ENCODE measurements around the gene FAM107B. TPM values are rescaled to one million over a fixed set of nuclear protein-coding genes. Genes with fewer than 3 reads are reported as not detected.
A peak's percentile ranks its signal among the peaks of the same experiment; 100 is the strongest.

FAM107B gene
- total RNA-seq, 1 donor = 17.7 TPM

- no peak overlapping the region for H3K4me3 ChIP-seq (ENCODE audit: low read depth, low read length)
- DNase-seq (ENCODE audit: low read depth) = peak; percentile 43
- TF ChIP-seq CTCF (IDR thresholded peaks at IDR 0.05; ENCODE audit: insufficient read depth, low read depth, low read length) = no peak
These were observed 214.4 kb downstream of the FAM107B start for GRCh38 chr10:14560274-14560673.

GRCh38 chr10:14558025-14558424 lies 216.7 kb downstream of the FAM107B start:
- DNase-seq (ENCODE audit: low read depth) = no peak
- no peak overlapping the region for H3K4me3 ChIP-seq (ENCODE audit: low read depth, low read length)
- no peak for TF ChIP-seq CTCF (IDR thresholded peaks at IDR 0.05; ENCODE audit: insufficient read depth, low read depth, low read length)

- no peak for TF ChIP-seq CTCF (IDR thresholded peaks at IDR 0.05; ENCODE audit: insufficient read depth, low read depth, low read length)
- H3K4me3 ChIP-seq (ENCODE audit: low read depth, low read length) = no peak overlapping the region
- no peak for DNase-seq (ENCODE audit: low read depth)
These were observed 217.1 kb downstream of the FAM107B start for GRCh38 chr10:14557567-14557966.

DNA sequence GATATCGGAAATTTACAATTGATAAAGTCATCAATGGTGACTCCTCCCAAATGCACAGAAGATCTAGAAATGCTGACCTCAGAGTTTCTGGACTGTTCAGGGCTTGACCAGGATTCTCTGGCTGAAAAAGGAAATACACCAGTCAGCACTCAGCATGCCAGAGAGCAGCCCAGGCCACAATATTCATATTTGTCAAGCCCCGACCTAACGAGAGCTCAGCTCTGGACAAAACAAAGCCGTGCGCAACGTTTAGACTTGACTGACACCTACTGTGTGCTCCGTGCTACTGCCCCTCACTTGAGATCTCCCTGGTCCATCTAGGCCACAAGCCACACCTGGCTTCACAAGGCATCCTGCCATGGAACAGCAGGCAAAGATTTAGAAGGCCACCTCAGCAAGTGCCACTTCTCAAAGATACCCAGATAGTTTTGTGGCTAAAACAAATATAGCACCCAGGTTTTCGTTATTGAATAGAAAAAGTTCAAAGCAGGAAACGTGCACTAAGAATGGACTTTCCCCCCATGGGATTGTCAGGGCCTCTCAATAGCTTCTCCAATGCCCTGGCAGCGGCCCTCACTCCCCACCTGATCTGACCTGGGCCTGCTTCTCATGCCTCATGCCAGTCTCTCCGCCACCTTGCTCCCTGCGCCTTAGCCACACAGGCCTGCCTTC lies 218.3 kb downstream of the FAM107B start:
- no peak overlapping the region for H3K4me3 ChIP-seq (ENCODE audit: low read depth, low read length)
- DNase-seq (ENCODE audit: low read depth) = no peak
- no peak for TF ChIP-seq CTCF (IDR thresholded peaks at IDR 0.05; ENCODE audit: insufficient read depth, low read depth, low read length)

- no peak for TF ChIP-seq CTCF (IDR thresholded peaks at IDR 0.05; ENCODE audit: insufficient read depth, low read depth, low read length)
- DNase-seq (ENCODE audit: low read depth) = no peak
- no peak overlapping the region for H3K4me3 ChIP-seq (ENCODE audit: low read depth, low read length)
These were observed 218.9 kb downstream of the FAM107B start for GRCh38 chr10:14555807-14556206.

DNA sequence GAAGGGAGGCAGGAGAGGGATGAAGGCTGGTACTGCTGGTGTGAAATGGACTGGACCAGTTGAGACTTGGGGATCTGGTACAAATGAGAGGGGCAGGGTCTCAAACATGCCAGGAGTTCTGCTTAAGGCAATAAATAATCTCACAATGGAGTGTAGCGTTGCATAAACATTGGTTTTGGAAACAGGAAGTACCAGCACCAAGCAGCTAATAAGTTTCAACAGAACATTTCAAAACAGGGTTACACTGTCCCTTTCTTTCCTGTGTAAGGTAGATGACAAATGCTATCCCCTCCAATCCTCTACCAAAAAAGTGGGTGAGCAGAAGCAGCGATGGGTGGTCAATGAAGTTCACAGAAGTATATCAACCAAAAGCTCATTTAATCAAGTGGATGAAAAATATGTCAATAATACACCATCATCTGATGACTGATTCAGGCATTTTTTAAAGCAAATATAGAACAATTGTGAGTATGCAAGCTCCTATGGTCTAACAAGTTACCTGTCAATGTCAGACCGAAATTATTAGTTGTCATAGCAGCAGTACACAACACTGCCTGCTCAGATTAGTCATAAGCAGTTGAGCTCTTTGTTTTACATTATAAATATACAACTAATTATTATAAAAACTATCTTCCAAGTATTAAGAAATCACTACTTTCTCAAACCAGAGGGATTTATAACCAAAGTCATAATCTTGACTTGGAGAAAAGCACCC lies 220.0 kb downstream of the FAM107B start:
- DNase-seq (ENCODE audit: low read depth) = peak; percentile 30
- TF ChIP-seq CTCF (IDR thresholded peaks at IDR 0.05; ENCODE audit: insufficient read depth, low read depth, low read length) = no peak

More for the DNA sequence above, 220.0 kb downstream of the FAM107B start:
- no peak overlapping the region for H3K4me3 ChIP-seq (ENCODE audit: low read depth, low read length)
